GM12878 (cell line): Measurements from ENCODE around the gene MRPS14. TPM values are rescaled to one million over a fixed set of nuclear protein-coding genes. Genes with fewer than 3 reads are reported as not detected.

Experiments used
- ATAC-seq: fragments of 200-7000 bp; cut with Tn5 transposase; 3 replicates; pipeline ENCODE4 v1.9.1; 2020; ENCODE audit warnings: mild to moderate bottlenecking, moderate library complexity
- BruUV-seq: library from RNA; stranded (reverse); fragments of 400-500 nt; replicated peaks from 2 replicates; lab custom pipeline; 2021; lab: Mats Ljungman, UMichigan
- CTCF ChIA-PET: fragments of 300-600 bp; sonication (Branson Sonifier 250); formaldehyde crosslinking; extraction: SDS; loops from one replicate; lab custom pipeline; 2021; ENCODE audit warnings: inconsistent platforms; lab: Yijun Ruan, JAX
- POLR2A ChIA-PET: fragments of 350-600 bp; formaldehyde crosslinking; extraction: SDS; loops from one replicate; lab custom pipeline; 2021; ENCODE audit warnings: inconsistent platforms; lab: Charles Lee
- RAD21 ChIA-PET: fragments of 300-600 bp; sonication (Branson Sonifier 250); formaldehyde crosslinking; loops from one replicate; lab custom pipeline; 2023; ENCODE audit warnings: antibody characterized with exemption; ENCODE audit not compliant: unreplicated experiment; lab: Charles Lee
- SMC1A ChIA-PET: fragments of 300-600 bp; sonication (Branson Sonifier 250); formaldehyde crosslinking; loops from one replicate; lab custom pipeline; 2023; ENCODE audit not compliant: unreplicated experiment, uncharacterized antibody; lab: Charles Lee
- DNase-seq: peaks from one replicate; pipeline ENCODE4 v3.0.0-alpha.2; 2011; ENCODE audit warnings: low read depth, low spot score
- FAIRE-seq: peaks from 3 replicates; lab custom pipeline; 2011; peaks lifted over from hg19 to GRCh38; lab: Jason Lieb, UNC
- H2AFZ ChIP-seq: 2 replicates; pipeline ENCODE4 v1.6.0; 2011; ENCODE audit warnings: low read depth, low read length, control low read depth; ENCODE audit not compliant: control insufficient read depth
- H3K27ac ChIP-seq: 2 replicates; pipeline ENCODE4 v1.5.1; 2011; ENCODE audit warnings: control low read depth; ENCODE audit not compliant: control insufficient read depth, insufficient read depth
- H3K27me3 ChIP-seq, 2 experiments: replicated peaks in 1 of 2; 2 replicates each; pipeline versions ENCODE4 v1.6.0 to v1.6.1; 2011; ENCODE audit warnings: low read length in 1 of 2; ENCODE audit not compliant: control insufficient read depth in 2 of 2, insufficient read depth in 2 of 2
- H3K36me3 ChIP-seq, 2 experiments: 2 replicates each; pipeline ENCODE4 v1.5.1; 2011; ENCODE audit warnings: low read length in 1 of 2; ENCODE audit not compliant: control insufficient read depth in 2 of 2, insufficient read depth in 2 of 2
- H3K4me1 ChIP-seq: 2 replicates; pipeline ENCODE4 v1.6.1; 2011; ENCODE audit warnings: mild to moderate bottlenecking, low read length, moderate library complexity, mixed read lengths; ENCODE audit not compliant: control insufficient read depth, insufficient read depth
- H3K4me2 ChIP-seq: 2 replicates; pipeline ENCODE4 v1.6.0; 2011; ENCODE audit warnings: control low read depth; ENCODE audit not compliant: control insufficient read depth, insufficient read depth
- H3K4me3 ChIP-seq: fragments of 200-600 bp; sonication (generic); 2 replicates; pipeline ENCODE4 v1.5.1; 2016
- H3K79me2 ChIP-seq: 2 replicates; pipeline ENCODE4 v1.6.0; 2011; ENCODE audit warnings: low read length; ENCODE audit not compliant: control insufficient read depth, insufficient read depth
- H3K9ac ChIP-seq: 2 replicates; pipeline ENCODE4 v1.8.0; 2011; ENCODE audit warnings: low read length, control low read depth, mixed read lengths; ENCODE audit not compliant: control insufficient read depth, insufficient read depth
- H3K9me3 ChIP-seq: replicated peaks from 3 replicates; pipeline ENCODE4 v1.5.1; 2011; ENCODE audit warnings: mild to moderate bottlenecking, low read length; ENCODE audit not compliant: control insufficient read depth, insufficient read depth
- H4K20me1 ChIP-seq: 2 replicates; pipeline ENCODE4 v1.6.0; 2011; ENCODE audit not compliant: control insufficient read depth, insufficient read depth
- ASH2L ChIP-seq: fragments of 300-600, 200-600 bp; sonication (generic); IDR thresholded peaks from 2 replicates; pipeline ENCODE4 v1.6.1; 2017; ENCODE audit warnings: low read depth, mild to moderate bottlenecking, borderline replicate concordance
- ATF7 ChIP-seq: fragments of 450-650 bp; IDR thresholded peaks from 2 replicates; pipeline ENCODE4 v1.6.1; 2016; ENCODE audit warnings: low read depth, mild to moderate bottlenecking
- BCL3 ChIP-seq: IDR thresholded peaks from 2 replicates; pipeline ENCODE4 v1.6.1; 2011; ENCODE audit warnings: borderline replicate concordance, low read depth, mild to moderate bottlenecking, moderate library complexity, low read length; ENCODE audit not compliant: insufficient read depth, poor library complexity, severe bottlenecking
- BMI1 ChIP-seq: fragments of 450-650 bp; IDR thresholded peaks from 2 replicates; pipeline ENCODE4 v1.6.1; 2016; ENCODE audit warnings: mild to moderate bottlenecking, moderate library complexity, borderline replicate concordance
- CREM ChIP-seq: IDR thresholded peaks from 2 replicates; pipeline ENCODE4 v1.6.1; 2014; ENCODE audit warnings: antibody characterized with exemption, low read depth
- HDAC2 ChIP-seq: fragments of 200-600 bp; sonication (generic); IDR thresholded peaks from 2 replicates; pipeline ENCODE4 v1.6.1; 2017
- MTA2 ChIP-seq: fragments of 450-650 bp; IDR thresholded peaks from 2 replicates; pipeline ENCODE4 v1.6.1; 2016; ENCODE audit warnings: low read depth, mild to moderate bottlenecking, moderate library complexity
- NFXL1 ChIP-seq: fragments of 450-650 bp; IDR thresholded peaks from 2 replicates; pipeline ENCODE4 v1.6.1; 2017; ENCODE audit warnings: antibody characterized with exemption, mild to moderate bottlenecking, borderline replicate concordance
- SIX5 ChIP-seq: IDR thresholded peaks from 2 replicates; pipeline ENCODE4 v1.6.1; 2011; ENCODE audit warnings: mild to moderate bottlenecking, low read depth, low read length, moderate library complexity; ENCODE audit not compliant: severe bottlenecking
- TCF12 ChIP-seq: IDR thresholded peaks from 2 replicates; pipeline ENCODE4 v1.6.1; 2011; ENCODE audit warnings: low read depth, mild to moderate bottlenecking, low read length
- YBX1 ChIP-seq: fragments of 450-650 bp; IDR thresholded peaks from 2 replicates; pipeline ENCODE4 v1.6.1; 2016; ENCODE audit warnings: antibody characterized with exemption
- ZNF622 ChIP-seq: fragments of 450-650 bp; IDR thresholded peaks from 2 replicates; pipeline ENCODE4 v1.6.1; 2017; ENCODE audit warnings: mild to moderate bottlenecking, inconsistent platforms
- WGBS: methylation state at CpG from one replicate; pipeline ENCODE4 v1.1.6; 2016; ENCODE audit warnings: low lambda C conversion rate; ENCODE audit not compliant: insufficient replicate concordance, insufficient coverage; ENCODE audit errors: missing lambda C conversion rate; 5-methylcytosine and 5-hydroxymethylcytosine counted together
- in situ Hi-C: fragments of 300-500 bp; cut with MboI; formaldehyde crosslinking; loops from 9 replicates; pipeline ENCODE4 v1.14.3; 2018; ENCODE audit warnings: mixed read lengths
- intact Hi-C: fragments of 100-400 bp; cut with micrococcal nuclease; formaldehyde crosslinking; loops from one replicate; pipeline ENCODE4 v1.14.2; 2022; ENCODE audit not compliant: unreplicated experiment
- polyA plus RNA-seq, 11 experiments: library from polyadenylated mRNA; depleted of rRNA in 4 of 11; unstranded in 6 of 11; stranded (reverse) in 5 of 11; fragments of >200 nt; fragmentation: Nextera tagmentation in 4 of 11; fragmentation: Illumina TruSeq in 1 of 11; extraction: Ambion mirVana in 4 of 11; extraction: Trizol in 1 of 11; gene quantifications; 1 replicate in 1 of 11; 2 replicates in 10 of 11; pipeline versions ENCODE4 v1.2.1 to v1.2.3, GENCODE V29; 2011 to 2016; ENCODE audit warnings: inconsistent platforms in 2 of 11, missing spikeins in 2 of 11, low read depth in 1 of 11
- total RNA-seq, 4 experiments: library from RNA; depleted of rRNA in 3 of 4; stranded (reverse); fragments of >200 nt in 3 of 4; fragmentation: Illumina TruSeq in 1 of 4; extraction: Trizol in 1 of 4; gene quantifications; 2 replicates each; pipeline versions ENCODE4 v1.2.1 to v1.2.3, GENCODE V29; 2013 to 2021
- TF ChIP-seq, protein P1 (sequence below): fragments of 450-650 bp; IDR thresholded peaks from 2 replicates; pipeline ENCODE4 v1.6.1; 2017; ENCODE audit warnings: low read depth, mild to moderate bottlenecking, moderate library complexity
- TF ChIP-seq, protein P2 (sequence below): fragments of 450-650 bp; IDR thresholded peaks from 2 replicates; pipeline ENCODE4 v1.6.1; 2016; ENCODE audit warnings: mild to moderate bottlenecking, moderate library complexity, borderline replicate concordance

Gene MRPS14
- total and polyA plus RNA-seq, 10 of the 15 experiments (the other 5 are each of a cell fraction or from before 2014, with no cell fraction given): 31.1 to 224 (median 50.4) TPM

DNA sequence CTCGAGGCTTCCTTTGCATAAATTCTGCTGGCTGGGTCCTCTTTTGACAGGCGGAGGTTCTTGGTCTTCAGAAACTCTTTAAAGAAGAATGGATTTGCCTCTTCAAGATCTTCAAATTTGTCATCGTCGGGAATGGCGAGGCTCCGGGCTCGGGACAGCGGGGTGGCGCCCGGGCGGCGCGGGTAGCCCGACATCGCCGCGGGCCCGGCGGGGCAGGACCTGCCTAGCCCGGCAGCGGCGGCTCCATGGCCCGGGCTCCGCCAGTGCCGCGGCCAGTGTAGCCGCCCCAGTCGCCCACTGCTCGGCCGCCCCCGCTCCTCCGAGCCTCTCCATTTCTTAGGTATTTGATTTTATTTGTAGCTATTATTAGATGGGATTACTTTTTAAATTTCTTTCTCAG is 22.3 kb upstream of the MRPS14 start (continued):
- TF ChIP-seq, protein P1, sequence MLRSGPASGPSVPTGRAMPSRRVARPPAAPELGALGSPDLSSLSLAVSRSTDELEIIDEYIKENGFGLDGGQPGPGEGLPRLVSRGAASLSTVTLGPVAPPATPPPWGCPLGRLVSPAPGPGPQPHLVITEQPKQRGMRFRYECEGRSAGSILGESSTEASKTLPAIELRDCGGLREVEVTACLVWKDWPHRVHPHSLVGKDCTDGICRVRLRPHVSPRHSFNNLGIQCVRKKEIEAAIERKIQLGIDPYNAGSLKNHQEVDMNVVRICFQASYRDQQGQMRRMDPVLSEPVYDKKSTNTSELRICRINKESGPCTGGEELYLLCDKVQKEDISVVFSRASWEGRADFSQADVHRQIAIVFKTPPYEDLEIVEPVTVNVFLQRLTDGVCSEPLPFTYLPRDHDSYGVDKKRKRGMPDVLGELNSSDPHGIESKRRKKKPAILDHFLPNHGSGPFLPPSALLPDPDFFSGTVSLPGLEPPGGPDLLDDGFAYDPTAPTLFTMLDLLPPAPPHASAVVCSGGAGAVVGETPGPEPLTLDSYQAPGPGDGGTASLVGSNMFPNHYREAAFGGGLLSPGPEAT: no peak
- TF ChIP-seq NFXL1 (no peak), BMI1 (no peak), MTA2 (no peak), TCF12 (no peak)
- TF ChIP-seq, protein P2, sequence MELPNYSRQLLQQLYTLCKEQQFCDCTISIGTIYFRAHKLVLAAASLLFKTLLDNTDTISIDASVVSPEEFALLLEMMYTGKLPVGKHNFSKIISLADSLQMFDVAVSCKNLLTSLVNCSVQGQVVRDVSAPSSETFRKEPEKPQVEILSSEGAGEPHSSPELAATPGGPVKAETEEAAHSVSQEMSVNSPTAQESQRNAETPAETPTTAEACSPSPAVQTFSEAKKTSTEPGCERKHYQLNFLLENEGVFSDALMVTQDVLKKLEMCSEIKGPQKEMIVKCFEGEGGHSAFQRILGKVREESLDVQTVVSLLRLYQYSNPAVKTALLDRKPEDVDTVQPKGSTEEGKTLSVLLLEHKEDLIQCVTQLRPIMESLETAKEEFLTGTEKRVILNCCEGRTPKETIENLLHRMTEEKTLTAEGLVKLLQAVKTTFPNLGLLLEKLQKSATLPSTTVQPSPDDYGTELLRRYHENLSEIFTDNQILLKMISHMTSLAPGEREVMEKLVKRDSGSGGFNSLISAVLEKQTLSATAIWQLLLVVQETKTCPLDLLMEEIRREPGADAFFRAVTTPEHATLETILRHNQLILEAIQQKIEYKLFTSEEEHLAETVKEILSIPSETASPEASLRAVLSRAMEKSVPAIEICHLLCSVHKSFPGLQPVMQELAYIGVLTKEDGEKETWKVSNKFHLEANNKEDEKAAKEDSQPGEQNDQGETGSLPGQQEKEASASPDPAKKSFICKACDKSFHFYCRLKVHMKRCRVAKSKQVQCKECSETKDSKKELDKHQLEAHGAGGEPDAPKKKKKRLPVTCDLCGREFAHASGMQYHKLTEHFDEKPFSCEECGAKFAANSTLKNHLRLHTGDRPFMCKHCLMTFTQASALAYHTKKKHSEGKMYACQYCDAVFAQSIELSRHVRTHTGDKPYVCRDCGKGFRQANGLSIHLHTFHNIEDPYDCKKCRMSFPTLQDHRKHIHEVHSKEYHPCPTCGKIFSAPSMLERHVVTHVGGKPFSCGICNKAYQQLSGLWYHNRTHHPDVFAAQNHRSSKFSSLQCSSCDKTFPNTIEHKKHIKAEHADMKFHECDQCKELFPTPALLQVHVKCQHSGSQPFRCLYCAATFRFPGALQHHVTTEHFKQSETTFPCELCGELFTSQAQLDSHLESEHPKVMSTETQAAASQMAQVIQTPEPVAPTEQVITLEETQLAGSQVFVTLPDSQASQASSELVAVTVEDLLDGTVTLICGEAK: no peak

DNA sequence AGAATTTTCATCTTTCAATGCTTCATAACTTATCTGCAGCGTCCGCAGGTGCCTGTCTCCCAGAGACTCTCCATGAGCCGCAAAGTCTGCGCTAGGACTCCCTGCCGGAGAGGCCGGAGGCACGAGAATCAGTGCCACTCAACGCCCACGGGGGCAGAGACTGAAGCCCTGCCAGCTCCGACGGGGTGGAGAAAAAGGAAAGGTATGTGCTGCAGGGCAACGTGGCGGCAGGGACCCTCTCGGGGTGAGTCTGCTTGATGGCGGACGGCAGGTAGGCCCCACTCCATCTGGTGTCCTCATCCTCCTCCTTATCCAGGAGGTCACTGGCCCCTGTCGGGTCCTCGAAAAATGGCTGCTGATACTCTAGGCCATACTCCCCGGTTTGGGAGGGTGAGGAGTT is 21.9 kb upstream of the MRPS14 start:
- no peaks in the 10 kb centered on the region for H4K20me1 ChIP-seq
- H3K4me2 ChIP-seq: no peak overlapping the region
- TF ChIP-seq ATF7 (no peak), YBX1 (no peak), SIX5 (no peak), ASH2L (no peak), HDAC2 (no peak), ZNF622 (no peak), CREM (no peak), BCL3 (no peak)

More for the DNA sequence above, 21.9 kb upstream of the MRPS14 start:
- intact Hi-C loops (no loop called here), in situ Hi-C loops (no loop called here)
- POLR2A ChIA-PET: no interaction called here
- DNase-seq (no peak), ATAC-seq (no peak), FAIRE-seq (no peak)
- RAD21 ChIA-PET: no interaction called here
- BruUV-seq: no TSS peak
- CTCF ChIA-PET: no interaction called here
- H3K4me3 ChIP-seq: no peak overlapping the region
- H3K36me3 ChIP-seq: no peaks in the 10 kb centered on the region
- no peaks in the 10 kb centered on the region for H3K9me3 ChIP-seq
- no peaks in the 10 kb centered on the region for H3K4me1 ChIP-seq
- H3K27me3 ChIP-seq: 0 out of 4 replicates have a peak, but pooled peaks cover 0 to 3% of the 10 kb centered on the region in 2 experiments
- SMC1A ChIA-PET: no interaction called here
- H3K79me2 ChIP-seq: no peaks in the 10 kb centered on the region
- 75% methylated on average over 19 of the region's 19 CpGs for WGBS
- no peak overlapping the region for H3K27ac ChIP-seq
- H2AFZ ChIP-seq: no peak overlapping the region
- no peak overlapping the region for H3K9ac ChIP-seq
